ENCODE results near the gene CFAP298.

The CFAP298 gene

DNA sequence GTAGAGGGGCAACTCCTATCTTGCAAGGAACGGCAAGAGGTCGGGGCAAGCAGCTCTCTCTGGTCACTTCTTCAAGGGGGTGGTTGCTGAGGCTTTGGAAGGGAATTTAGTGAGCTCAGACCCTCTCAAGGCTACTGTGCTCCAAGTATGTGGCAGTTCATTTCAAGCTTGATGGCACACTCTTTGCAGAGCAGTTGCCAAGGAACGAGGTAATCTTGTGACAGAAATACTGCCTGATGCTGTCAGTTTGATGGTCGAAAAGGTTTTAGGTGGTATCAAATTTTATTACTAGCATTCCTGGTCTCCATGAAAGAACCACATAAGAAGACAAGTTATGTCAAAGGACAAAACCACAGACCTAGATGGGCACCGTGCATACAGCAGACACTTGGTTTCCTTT, 13.1 kb downstream of the CFAP298 start:
- DNase-seq (ENCODE audit: low read depth in 2 of 2) = no peak

- DNase-seq (ENCODE audit: low read depth in 2 of 2) = no peak
Measured at GRCh38 chr21:32597205-32597604, 15.0 kb downstream of the CFAP298 start.

DNA sequence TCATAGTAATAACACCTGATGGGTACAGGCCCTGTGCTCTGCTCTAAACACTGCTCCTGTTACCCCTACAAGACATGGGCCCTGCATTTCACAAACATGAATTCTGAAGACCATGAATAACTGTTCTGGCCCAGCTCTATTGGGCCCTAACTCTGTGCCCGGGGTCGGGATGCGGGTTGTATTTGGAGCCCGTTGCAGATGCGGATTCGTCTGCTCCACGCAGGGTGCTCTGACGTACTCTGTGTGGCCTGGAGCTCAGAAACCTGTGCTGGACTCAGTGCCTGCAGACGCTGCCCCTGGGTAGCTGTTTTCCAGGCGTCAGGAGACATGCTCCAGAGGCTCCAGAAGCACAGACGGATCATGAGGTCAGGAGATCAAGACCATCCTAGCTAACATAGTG, 16.7 kb downstream of the CFAP298 start:
- no peak for DNase-seq (ENCODE audit: low read depth in 2 of 2)

DNA sequence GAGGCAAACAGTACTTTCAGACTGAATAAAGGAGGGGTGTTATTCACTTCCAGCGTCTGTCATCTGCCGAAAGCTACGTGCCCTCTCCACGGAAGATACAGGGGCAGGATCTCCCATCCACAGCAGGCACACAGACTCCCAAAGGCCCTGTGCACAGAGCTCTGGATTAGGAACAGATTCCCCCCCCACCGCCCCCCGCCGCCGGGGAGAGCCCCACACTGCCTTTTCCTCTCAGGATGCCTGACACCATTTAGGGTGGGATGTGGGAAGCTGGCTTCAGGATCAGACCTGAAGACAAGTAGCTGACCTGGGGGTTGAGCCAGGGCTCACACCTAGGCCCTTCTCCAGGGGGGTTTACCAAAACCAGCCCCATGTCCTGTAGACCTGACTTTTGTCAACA, 18.5 kb downstream of the CFAP298 start:
- DNase-seq (ENCODE audit: low read depth in 2 of 2) = no peak

GRCh38 chr21:32592929-32593502, 19.2 kb downstream of the CFAP298 start:
- DNase-seq (ENCODE audit: low read depth in 2 of 2) = no peak

DNA sequence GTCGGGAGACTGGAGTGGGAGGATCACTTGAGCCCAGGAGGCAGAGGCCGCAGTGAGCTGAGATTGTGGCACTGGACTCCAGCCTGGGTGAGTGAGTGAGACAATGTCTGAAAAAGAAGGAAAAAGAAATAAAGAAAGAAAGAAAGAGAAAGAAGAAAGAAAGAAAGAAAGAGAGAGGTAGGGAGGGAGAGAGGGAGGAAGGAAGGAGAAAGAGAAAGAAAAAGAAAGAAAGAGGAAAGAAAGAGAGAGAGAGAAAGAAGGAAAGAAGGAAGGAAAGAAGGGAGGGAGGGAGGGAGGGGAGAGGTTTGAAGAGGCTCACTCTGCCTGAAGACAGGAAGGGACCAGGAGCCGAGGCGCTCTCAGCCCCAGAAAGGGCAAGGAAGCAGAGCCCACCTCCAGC, 22.0 kb downstream of the CFAP298 start:
- DNase-seq (ENCODE audit: low read depth in 2 of 2) = no peak

DNA sequence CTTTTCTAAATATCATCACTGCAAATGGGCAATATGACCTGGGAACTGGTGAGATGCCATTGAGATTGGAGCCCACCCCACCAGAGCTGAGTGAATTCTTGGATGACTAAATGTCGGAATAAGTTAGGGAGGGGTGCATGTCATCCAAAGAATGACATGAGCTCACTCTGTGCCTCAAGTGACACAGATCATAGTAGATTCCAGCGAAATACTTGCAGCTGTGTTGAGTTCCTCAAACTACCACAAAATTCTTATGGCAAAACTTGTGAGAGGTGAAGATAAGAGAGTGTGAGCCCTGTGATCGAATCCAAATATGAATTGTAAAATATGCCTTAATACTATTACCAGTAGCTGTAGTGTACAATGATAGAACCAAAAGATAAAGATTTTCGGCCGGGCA, 24.5 kb downstream of the CFAP298 start:
- DNase-seq (ENCODE audit: low read depth in 2 of 2) = no peak

DNA sequence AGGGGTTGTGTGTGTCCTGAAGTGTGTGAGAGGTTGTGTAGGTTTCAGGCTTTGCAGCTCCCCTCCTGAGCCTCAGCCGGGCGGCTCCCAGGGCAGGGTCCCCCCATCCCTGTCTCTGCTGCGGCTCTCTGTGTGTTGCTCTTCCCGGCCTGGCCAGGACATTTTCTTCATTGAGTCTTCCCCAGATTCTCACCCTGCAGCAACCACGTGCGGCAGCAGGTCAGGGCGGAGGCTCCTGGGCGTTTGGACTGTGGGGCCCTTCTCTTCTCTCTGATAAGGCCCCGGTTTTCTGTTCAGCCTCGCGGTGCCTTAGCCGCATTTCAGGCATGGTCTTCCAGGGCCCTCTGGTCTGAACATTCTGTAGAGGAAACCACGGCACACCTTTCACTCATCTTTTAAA, 25.1 kb downstream of the CFAP298 start:
- no peak for DNase-seq (ENCODE audit: low read depth in 2 of 2)

GRCh38 chr21:32585970-32586369, 26.2 kb downstream of the CFAP298 start:
- no peak for DNase-seq (ENCODE audit: low read depth in 2 of 2)

DNA sequence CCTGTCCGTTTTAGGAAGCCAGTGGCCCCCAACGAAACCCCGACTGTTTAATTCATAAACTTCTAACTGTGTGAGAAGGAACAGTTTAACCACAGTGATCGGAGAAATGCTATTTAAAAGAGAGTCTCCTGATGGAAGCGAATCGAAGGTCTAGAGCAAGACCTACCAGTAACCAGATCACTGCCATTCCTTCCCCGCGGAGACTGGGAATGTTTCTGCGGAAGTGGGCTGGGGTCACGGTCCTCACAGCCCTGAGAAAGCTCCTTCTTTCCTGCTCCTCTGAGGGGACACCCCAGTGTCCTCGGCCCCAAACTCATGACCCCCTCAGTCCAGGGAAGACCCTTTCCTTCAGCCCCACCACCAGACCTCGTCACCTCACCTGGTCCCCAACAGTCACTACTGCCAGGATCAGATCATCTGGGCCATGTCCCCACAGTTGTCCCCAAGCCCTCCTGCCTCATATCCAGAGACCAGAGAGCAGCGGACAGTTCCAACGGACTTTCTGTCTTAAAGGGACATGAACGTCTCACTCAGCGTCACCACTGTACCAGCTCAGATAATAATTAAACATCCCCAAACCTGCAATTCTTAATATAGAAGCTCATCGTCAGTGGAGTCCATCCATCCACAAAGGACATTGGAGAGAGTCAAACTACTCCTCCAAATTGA, 27.0 kb downstream of the CFAP298 start, which contains the start of gene TCP10L:
TSS of gene TCP10L (minus strand) at position 482 of the 669 bp plus-strand sequence. CDS start 1,219 bp downstream, outside the sequence.
- no peak for DNase-seq (ENCODE audit: low read depth in 2 of 2)

DNA sequence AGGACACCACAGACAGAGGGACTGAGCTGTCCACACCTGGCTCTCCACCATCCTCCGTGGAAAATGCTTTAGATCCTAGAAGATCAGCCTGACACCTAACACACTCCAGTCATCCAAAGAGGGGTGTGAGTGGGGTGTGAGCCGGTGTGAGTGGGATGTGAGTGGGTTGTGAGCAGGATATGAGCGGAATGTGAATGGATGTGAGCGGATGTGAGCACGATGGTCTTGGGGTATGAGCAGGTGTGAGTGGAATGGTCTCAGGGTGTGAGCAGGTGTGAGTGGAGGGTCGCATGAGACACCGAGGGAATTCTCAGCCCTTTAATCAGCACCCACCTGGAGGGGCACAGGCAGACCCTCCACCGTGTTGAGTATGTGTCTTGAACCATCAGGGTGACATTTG, 27.7 kb downstream of the CFAP298 start:
- DNase-seq (ENCODE audit: low read depth in 2 of 2) = no peak

DNA sequence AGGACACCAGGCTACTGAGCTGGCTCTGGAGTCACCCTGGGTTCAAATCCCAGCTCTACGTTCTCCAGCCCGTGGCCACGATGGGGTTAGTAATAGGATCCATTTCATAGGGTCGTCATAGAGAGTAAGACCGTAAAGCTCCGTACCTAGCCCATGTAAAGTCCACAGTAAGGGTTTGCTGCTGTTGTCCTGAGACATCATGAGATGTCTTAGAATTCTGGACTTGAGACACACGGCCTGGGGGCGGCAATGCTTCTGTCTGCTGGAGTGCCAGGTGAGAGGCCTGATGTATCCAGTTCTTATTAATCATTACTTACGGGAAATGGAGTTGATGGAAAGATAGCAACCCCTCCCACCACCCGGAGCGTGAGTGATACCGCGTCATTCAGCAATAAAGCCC, 30.4 kb downstream of the CFAP298 start:
- no peak for DNase-seq (ENCODE audit: low read depth in 2 of 2)

GRCh38 chr21:32580949-32581348, 31.2 kb downstream of the CFAP298 start:
- no peak for DNase-seq (ENCODE audit: low read depth in 2 of 2)

DNA sequence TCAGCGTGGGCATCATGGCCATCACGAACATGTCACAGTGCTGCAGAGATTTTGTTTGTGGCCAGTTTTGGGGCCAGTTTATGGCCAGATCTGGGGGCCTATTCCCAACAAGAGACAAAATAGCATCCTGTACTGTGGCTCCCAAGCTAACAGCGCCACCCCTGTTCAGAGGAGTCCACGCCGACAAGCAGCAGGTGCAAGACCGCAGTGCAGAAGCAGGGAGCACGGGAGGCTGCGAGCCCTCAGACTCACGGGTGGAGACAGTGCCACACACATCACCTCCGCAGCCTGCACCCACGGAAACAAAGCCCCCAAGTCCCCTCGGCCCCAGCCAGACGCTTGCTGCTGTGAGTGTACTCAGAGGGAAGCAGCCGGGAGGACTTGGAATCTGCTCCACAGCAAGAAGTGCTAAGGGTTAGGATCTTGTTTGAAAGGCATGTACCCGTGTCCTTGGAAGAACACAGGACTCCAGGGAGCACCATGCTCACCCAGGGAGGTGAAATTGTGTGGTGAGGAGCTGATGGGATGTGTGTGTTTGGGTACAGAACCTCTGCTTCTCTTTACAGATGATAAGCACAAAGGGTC, 34.0 kb downstream of the CFAP298 start:
- no peak for DNase-seq (ENCODE audit: low read depth in 2 of 2)

- no peak for DNase-seq (ENCODE audit: low read depth in 2 of 2)
Measured at GRCh38 chr21:32576011-32576410, 36.2 kb downstream of the CFAP298 start.

DNA sequence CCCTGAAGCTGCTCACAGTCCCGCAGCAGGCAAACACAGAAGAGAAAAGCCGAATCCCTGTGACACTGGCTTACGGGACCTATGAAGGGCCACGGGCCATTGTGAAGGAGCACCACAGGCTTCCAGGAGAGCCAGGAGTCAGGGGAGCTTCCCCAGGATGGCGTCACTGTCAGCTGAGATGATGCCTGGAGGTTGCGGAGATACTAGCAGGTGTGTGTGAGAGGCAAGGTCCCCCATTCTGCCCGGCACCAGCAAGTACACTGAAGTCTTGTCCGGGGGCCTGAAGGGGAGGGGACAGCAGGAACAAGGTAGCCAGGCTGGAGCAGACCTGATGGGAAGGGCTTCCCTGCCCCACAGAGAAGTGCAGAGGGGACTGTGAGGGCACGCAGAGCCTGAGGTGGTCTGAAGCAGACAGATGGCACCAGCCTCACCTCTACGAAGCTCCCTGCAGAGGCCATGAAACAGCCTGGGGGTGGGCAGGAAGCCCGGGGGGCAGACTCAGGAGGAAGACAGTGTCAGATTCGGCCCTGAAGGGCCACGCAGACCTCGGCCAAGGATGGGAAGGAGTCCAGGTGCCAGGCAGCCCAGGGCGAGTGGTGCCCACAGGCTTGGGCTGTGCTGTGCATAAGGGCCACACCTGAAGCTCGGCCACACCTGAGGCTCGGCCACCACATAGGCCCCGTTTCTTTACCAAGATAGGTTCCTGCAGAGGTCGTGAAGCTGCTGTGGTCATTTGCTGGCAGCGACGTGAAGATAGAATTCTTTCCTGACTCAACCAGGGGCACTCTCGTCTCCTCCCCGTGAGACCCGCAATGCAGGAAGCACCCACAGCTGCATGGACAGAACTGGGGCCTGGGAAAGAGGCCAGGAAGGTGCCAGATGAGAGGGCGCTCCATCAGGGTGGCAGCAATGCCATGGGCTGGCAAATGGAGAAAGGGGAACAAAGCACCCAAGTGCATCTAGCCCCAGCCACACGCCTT, 36.9 kb downstream of the CFAP298 start:
- no peak for DNase-seq (ENCODE audit: low read depth in 2 of 2)

DNA sequence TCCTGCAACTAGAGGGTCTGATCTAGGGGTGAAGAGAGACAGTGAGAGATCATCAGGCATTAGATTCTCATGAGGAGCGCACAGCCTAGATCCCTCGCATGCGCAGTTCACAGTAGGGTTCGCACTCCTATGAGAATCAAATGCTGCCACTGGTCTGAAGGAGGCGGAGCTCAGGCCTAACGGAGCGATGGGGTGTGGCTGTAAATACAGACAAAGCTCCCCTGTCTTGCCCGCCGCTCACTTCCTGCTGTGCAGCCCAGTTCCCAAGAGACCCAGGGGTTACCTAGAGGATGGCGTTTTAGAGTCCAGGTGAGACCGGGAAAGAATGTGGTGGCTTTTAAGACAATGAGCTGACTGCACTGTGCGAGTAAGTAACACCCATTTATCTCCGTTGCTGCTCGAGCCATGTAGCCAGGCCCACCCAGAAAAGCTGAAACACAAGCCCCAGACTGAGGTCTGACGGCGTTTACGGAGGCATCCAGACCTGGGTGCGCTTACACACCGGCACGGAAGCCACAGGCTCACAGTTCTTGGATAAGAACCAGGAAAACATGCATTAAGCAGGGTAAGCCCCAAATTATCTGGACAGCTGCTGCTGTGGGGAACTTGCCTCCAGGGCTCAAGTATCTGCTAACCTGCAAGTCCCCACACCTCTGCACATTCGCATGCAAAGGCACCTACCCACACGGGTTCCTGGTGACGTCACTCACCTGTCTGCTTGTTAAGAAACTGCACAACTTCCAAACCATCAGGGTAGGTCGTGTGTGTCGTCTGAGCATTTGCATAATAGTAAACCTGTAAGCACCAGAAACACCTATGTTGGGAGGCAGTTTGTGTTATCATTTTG, 39.4 kb downstream of the CFAP298 start:
- no peak for DNase-seq (ENCODE audit: low read depth in 2 of 2)

- no peak for DNase-seq (ENCODE audit: low read depth in 2 of 2)
Measured at GRCh38 chr21:32570456-32570855, 41.7 kb downstream of the CFAP298 start.

DNA sequence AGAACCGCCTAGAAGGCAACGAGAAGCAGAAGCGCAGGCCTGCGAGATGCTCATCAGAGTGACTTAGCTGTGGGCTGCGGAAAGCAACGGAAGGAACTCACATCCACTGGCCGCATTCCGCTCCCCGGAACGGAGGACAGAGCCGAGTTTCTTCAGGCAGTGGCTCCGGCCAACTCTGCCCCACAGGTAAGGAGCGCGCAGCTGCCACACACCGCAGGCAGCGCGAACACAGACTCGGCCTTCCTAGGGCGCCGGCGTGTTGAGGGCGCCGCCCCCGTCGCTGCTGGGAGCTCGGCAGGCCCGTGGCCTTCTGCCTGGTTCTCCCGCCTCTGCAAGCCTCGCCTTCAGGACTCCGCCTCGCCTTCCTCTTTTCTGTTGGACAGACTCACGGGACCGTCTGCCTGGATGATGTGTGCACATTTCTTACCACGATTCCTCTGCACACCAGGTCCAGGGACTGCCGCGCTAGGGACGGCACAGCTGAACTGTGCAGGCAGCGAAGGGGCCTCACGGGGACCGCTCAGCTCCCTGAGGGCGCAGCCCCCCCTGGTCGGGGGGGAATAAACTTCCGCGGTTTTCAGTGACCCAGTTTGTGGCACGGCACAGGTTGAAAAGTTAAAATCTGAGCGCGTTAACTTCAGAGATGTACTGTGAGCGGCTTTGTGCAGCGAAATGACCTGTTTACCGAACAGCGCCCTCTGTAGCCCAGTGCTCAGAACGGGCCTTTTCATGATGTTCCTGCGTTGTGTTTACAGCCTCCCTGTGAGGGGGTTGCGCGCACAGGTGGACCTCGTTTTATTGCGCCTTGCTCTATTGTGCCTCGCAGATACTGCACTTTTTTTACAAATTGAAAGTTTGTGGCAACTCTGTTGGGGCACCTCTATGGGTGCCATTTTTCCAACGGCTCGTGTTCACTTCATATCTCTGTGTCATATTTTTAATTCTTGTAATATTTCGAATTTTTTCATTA, 42.6 kb downstream of the CFAP298 start:
- peak; percentile 64 to 66 for DNase-seq (ENCODE audit: low read depth in 2 of 2)

DNA sequence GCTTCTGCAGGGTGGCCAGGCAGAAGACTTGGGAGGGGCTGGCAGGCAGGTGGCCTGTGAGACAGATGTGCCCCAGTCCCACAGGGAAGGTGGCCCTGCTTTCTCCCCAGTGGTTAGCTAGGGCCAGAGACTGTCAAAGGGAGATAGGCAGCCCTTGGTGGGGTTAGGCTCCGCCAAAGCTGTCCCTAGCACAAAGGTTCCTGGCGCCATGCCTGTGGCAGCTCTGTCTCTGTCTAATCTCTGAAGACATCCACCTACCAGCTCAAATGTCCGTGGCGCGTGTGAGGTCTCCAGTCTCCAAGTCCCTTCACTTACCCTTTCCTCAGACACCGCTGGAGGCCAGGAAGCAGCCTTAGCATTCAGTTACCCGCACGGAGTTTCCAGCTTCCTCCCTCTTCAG, 44.6 kb downstream of the CFAP298 start:
- no peak for DNase-seq (ENCODE audit: low read depth in 2 of 2)

All from stimulated activated CD8-positive, alpha-beta memory T cell treated with anti-CD3 and anti-CD28 coated beads, Interleukin-2, amount 100 ng/mL, for 1 hour (primary cell).